LHCN-M2 (cell line): ENCODE results near the gene SYT7. TPM values are rescaled to one million over a fixed set of nuclear protein-coding genes. Genes with fewer than 3 reads are reported as not detected.
"Not testable (repeated sequence)": the region's sequence is repeated elsewhere in the genome, so short reads cannot be mapped to it uniquely, and the experiment has no call there.

ENCODE experiments used
- DNase-seq: peaks from one replicate; pipeline ENCODE4 v3.0.0-alpha.2; 2012; ENCODE audit warnings: low read depth
- total RNA-seq: library from RNA; depleted of rRNA; stranded (reverse); fragments of >200 nt; gene quantifications from 2 replicates; pipeline ENCODE4 v1.2.3, GENCODE V29; 2014; rRNA removed

Gene SYT7
- total RNA-seq, 1 experiment from 2014 or later = 1.6 TPM

DNA sequence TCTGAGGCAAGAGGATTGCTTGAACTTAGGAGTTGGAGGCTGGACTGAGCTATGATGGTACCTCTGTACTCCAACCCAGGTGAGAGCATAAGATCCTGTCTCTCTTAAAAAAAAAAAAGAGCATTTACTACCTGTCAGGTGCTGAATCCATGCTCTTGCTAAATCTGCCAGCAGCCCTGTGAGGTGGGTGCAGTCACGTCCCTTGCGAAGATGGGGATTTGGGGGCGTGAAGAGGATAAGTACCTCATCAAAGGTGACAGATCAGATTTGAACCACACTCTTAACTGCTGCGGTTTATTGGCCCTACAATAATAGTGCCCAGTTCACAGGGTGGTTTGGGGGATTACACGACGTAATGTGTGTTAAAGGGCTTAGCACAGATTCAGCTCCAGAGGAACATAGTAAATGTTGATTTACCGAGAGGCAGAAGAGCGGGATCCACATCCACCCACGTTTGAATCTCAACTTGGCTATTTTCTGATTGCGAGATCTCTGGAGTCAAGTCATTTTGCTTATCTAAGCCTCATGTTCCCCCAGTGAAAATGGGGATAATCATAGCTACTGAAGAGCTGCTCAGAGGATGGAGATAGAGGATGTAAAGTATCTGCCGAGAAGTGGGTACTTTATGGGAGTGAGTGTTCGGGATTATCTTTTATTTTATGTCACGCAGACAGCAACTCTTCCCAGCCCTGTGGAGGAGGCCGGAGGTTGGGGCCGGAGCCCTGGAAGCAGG lies 100.4 kb downstream of the SYT7 start:
- no peak for DNase-seq

DNA sequence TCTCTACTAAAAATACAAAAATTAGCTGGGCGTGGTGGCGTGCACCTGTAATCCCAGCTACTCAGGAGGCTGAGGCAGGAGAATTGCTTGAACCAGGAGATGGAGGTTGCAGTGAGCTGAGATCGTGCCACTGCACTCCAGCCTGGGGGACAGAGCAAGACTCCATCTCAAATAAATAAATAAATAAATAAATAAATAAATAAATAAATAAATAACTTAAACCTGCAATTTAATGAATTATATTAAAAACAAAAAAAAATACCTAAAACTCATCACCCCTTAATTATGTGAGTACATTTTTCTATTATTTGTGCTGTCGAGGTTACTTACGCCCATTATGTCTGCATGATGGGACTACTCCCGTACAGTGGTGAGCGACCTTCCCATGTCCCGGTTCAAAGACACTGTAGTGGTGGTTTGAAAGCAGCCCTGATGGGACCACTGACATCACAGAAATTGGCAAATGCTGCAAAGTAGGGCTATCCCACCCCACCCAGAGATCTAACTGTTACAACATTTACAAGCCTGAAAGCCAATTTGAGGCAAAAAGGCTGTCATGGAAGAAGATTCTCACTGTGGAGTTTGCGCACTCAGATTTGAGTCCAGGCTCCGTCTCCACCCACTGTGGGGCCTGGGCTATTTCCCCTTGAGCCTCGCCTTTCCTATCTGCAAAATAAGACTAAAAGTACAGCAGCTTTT lies 101.4 kb downstream of the SYT7 start:
- not testable (repeated sequence) for DNase-seq

DNA sequence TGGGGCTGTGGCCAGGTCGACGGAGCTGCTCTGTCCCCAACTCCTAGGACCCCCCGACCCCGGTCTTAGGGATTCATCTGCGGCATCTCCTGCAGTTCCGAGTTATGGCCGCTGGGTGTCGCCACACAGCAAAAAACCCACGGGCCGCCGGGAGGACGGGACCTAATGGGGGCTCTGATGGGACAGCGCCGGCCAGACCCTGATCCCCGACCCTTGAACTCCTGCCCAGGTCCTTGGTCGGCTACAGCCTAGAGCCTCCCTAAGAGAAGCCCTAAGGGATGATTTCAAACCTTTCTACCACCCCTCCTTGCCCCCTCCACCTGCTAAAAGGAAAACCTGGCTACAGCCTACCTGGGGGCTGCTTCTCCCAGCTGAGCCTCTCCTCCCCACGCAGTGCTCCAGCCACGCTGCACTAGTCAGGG lies 103.1 kb downstream of the SYT7 start:
- no peak for DNase-seq

DNA sequence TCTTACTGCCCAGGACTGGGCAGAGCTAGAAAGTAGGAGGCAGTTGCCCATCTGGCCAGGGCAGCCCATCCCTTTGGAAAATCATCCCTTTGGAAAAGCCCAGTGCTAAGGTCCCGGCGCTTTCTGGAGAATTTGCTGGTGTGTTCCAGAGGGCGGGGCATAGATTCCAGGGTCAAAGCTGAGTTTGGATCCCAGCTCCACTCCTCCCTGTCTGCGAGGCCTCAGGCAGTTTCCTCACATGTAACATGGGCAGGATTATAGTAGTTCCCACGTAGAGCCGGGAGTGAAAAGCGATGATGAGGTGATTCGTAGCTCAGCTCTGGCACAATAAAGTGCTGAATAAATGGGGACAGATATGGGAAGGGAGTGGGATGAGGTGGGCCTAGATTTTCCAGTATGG lies 103.8 kb downstream of the SYT7 start:
- no peak for DNase-seq

DNA sequence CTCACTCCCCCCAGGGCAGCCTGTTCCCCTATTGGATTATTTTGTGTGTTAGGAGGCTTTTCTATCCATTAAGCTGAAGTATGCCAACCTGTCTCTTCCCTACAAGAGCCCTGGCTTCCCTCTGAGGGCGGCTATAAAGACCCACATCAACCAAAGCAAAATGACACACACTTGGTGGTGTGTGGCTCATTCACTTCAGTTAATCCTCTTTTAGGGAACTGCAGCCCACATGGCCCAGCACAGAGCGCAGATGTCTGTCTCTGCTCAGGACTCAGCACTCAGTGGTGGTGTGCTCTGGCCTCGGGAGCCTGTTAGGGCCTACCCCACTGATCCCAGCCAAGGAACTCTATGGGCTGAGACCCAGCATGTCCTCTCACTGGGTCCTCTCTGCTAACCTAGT lies 104.5 kb downstream of the SYT7 start:
- DNase-seq = no peak

DNA sequence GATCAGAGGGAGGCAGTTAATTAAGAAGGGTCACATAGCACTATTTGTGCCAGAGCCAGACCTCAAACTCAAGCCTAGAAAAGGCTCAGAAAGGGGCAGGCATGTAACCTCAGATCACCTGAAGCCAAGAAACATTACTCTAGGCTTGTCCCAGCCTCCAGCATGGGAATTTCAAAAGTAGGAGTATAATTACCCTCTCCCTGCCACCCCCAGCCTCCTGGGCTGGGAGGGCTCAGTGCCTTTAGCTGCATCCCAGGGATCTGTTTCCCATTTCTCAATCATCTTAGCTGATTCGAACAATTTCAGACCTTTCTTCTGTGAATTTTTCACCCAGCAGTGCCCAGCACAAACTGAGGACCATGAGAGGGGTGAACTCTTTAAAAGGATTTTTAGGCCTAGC lies 105.4 kb downstream of the SYT7 start:
- DNase-seq = no peak

DNA sequence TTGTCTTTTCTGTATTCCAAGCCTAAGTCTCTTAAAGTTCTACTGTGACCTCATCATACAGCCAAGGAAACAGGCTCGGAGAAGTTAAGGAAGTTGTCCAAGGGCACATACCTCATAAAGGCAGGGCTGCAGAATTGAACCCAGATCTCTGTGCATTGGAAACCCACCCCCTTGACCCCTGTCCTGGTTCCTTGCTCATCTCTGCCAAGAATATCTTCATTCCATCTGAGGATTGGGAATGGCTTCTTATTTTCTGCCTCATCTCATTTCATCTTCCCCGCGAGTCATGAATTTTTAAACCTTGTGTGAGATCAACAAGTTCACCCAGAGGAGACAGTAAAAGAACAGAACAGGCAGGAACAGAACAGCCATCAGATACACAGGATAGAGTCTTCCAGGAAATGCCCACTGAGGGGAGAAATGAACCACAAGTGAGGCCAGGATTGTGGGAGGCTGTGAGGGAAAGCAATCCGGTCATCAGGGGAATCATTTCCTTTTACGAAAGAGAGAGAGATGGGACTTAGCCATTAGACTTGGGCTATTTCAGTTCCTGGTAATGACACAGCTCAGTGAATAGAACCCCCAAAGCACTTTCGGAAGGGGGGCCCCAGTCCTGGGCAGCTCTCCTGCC lies 106.7 kb downstream of the SYT7 start:
- no peak for DNase-seq

DNA sequence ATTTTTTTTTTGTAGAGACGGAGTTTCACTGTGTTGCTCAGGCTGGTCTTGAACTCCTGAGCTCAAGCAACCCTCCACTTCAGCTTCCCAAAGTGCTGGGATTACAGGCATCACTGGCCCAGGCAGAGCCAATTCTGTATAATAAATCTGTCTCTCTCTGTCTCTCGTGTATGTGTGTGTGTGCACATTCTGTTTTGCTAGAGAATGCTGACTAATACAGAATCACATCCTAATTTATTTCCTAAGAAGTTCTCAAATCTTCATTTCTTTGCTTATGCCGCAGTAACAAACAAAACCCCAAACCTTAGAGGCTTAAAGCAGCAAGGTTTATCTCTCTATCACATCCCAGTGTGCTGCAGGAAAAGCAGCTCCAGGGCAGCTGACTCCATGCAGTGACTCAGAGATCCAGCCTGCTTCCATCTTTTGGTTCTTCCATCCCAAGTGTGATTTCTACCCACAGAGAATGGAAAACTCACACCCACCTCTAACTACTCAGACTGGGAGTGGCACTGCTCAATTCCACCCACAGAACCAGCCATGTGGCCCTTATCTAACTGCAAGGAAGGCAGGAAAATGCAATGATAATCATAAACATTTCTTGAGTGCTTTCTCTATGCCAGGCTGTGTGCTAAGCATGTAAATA lies 107.4 kb downstream of the SYT7 start:
- no peak for DNase-seq

DNA sequence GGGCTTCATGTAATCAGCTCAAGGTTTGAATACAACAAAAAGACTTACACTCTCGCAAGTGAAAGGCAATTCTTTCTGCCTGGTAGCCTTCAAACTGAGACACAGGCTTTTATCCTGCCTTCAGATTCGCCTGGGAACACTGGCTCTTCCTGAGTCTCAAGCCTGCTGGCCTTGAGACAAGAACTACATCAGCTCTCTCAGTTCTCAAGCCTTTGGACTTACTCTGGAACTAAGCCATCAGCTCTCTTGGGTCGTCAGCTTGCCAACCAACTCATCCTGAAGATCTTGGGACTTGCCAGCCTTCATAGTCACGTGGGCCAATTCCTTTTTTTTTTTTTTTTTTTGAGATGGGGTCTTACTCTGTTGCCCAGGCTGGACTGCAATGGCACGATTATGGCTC lies 108.0 kb downstream of the SYT7 start:
- no peak for DNase-seq

DNA sequence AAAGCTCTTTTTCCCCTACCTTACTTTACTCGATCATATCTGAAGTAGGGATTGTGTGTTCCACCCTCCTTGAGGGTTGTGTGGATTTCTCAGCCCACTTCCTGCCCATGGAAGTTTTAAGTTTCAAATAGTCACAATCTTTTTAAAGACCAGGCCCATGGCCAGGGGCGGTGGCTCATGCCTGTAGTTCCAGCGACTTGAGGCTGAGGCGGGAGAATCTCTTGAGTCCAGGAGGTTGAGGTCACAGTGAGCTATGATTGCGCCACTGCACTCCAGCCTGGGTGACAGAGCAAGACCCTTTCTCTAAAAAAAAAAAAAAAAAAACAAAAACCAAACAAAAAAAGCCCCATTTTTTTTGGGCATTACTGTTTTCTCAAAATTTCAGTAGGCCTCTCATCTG lies 108.6 kb downstream of the SYT7 start:
- DNase-seq = peak; percentile 48

DNA sequence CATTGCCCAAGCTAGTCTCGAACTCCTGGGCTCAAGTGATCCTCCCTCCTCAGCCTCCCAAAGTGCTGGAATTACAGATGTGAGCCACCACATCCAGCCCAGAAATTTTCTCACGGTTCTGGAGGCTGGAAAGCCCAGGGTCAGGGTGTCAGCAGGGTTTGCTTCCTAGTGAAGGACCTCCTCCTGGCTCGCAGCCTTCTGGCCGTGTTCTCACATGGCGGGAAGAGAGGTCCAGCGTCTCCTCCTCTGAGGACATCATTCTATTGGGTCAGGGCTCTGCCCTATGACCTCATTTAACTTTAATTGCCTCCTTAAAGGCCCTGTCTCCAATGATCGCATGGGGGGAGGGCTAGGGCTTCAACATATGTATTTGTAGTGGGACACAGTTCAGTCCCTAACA lies 112.9 kb downstream of the SYT7 start:
- no peak for DNase-seq

DNA sequence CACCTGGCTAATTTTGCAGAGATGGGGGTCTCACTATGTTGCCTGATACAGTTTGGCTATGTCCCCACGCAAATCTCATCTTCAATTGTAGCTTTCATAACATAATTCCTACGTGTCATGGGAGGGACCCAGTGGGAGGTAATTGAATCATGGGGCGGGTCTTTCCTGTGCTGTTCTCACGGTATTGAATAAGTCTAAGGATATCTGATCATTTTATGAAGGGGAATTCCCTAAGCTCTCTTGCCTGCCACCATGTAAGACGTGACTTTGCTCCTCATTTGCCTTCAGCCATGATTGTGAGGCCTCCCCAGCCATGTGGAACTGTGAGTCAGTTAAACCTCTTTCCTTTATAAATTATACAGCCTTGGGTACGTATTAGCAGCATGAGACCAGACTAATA lies 113.3 kb downstream of the SYT7 start:
- DNase-seq = not testable (repeated sequence)

Other genes starting within 250 kb of the SYT7 start
- gene DDB1, start 248.0 kb downstream of the SYT7 start, total RNA-seq = 205 and 231 TPM in 2 replicates
- 39.5 and 41.4 TPM in 2 replicates for gene TKFC, start 247.8 kb downstream of the SYT7 start, total RNA-seq
- gene CYB561A3, start 219.2 kb downstream of the SYT7 start, total RNA-seq = 97.0 and 135 TPM in 2 replicates
- gene TMEM138, start 218.7 kb downstream of the SYT7 start, total RNA-seq = 66.3 and 70.2 TPM in 2 replicates
- 10.6 and 16.2 TPM in 2 replicates for gene TMEM216, start 188.5 kb downstream of the SYT7 start, total RNA-seq
- gene CPSF7, start 151.1 kb downstream of the SYT7 start, total RNA-seq = 38.9 and 45.2 TPM in 2 replicates
- gene SDHAF2, start 151.0 kb downstream of the SYT7 start, total RNA-seq = 26.2 and 38.2 TPM in 2 replicates
- gene LRRC10B, start 72.3 kb downstream of the SYT7 start, total RNA-seq = not detected in 2 replicates
- 3.8 and 4.0 TPM in 2 replicates for gene DAGLA, start 99.3 kb upstream of the SYT7 start, total RNA-seq
- 0.17 and 0.26 TPM in 2 replicates for gene MYRF, start 171.6 kb upstream of the SYT7 start, total RNA-seq
- gene TMEM258, start 211.5 kb upstream of the SYT7 start, total RNA-seq = 46.0 and 58.6 TPM in 2 replicates
- gene FEN1, start 211.8 kb upstream of the SYT7 start, total RNA-seq = 121 and 129 TPM in 2 replicates
- 65.0 and 83.9 TPM in 2 replicates for gene FADS1, start 235.9 kb upstream of the SYT7 start, total RNA-seq
- 37.1 and 45.5 TPM in 2 replicates for gene FADS2, start 247.2 kb upstream of the SYT7 start, total RNA-seq